Activated T-cell treated with anti-CD3 and anti-CD28 coated beads for 48 hours (primary cell): ENCODE data around the gene SLC25A21.

Experiments
- DNase-seq: peaks from one replicate; pipeline ENCODE4 v3.0.0-alpha.2; 2020; ENCODE audit warnings: low read depth

Gene SLC25A21

DNA sequence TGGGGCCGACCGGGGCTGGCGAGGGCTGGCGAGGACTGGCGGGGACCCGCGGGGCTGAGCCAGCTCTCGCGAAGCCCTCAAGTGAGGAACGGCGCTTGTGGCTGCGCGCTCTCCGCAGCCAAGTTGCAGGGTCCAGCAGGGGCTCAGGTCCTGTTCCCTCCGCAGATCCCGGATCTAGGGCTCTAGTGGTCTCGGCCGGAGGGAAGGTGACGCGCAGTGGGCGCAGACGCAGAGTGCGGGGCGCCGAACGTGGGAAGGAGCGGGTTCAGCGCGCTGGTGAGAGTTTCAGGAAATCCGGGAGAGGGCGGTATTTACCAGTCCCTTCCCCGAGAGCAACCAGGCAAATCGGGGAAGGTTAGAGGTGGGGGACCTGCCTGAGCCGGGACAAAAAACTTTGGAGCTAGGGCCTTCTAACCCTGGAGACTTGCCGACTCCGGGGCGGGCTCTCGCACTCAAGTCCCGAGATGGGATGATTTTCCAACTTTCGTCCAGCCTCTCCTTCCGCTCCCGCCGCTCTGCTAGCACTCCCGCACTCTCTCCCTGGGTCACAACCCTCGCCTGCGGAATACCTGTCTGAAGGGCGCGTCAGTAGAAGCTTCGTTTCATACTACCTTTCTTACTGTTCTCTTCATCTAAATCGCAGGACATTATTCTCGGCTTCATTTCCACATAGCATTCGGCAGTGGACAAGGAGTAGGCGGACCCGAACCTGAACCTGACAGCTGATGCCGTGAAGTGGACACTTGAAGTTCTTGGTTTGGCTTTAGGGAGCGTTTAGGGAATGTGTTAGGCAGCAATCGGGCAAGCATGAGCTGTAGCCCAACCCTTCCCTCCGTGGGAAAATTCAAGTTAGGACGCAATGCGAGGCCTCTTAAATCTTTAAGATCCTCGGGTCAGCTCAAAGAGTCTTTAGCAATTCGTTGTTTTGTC lies 524.3 kb downstream of the SLC25A21 start:
- no peak for DNase-seq

DNA sequence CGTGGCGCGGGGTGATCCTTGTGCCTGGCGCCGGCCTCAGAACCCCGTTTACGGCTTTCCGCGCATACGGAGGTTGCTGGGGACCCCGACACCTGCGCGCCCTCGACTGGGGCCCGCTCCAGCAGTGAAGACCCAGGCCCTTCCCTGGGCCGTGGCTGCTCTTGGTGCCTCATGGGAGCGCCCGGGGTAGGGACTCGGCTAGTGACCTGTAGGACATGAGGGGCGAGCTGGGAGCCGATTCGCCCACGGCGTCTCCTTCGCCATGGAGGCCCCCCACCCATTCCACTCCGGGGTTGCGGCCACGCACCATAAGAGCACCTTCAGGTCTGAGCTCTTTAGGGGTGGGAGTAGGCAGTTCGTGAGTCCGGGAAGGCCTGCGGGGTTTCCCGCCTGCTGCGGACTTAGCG lies 525.0 kb downstream of the SLC25A21 start:
- DNase-seq = no peak

DNA sequence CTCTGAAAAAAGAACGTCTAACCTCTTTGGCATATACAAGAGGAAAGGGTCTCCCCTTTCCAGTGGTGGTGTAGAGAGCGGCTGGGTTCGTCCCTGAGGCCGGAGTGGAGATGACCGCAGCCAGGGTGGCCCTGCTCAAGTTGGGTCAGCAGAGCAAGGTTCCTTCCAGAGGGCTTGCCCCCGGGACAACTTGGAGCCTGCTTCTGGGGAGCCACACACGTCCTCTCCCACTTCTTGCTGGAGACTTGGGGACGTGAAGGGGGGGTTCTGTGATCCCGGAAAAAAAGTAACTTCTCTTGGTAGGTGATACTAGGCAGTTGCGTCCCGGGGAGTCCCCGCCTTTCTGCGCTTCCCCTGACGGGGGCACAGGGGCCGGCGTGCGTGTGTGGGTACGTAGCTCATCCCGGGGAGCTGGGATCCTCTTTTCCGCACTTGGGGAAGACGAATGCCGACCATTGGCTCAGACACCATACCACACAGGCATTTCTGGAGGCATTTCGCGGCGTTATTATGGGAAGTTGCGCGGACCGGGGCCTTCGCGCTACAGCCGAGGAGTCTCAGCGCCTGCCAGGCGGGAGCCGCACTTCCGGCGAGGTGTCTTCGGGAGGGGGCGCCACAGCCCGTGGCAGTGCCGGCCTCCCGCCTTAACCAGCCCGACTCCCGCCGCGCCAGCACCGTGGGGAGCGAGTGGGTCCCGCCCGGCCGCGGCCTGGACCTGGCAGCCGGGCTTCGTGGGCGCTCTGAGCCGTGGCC lies 525.6 kb downstream of the SLC25A21 start:
- no peak for DNase-seq

DNA sequence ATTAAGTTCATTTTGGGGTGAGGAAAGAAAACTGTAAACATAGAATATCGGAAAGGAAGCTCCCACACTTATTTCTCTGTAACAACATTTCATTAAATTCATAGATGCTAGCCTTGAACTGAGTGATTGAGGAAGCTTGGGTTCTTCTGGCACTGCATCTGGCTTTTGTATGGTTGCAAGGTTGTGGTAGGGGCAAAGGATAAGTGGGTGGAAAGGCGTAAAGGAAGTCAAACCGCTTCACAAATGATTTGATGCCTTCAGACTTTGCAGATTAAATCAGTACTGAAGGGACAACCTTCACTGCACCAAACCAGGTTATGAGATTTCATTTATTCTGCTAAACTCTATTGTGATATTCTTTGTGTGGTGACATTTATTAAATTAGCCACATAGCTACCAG lies 538.8 kb downstream of the SLC25A21 start:
- no peak for DNase-seq
